ENCODE results near the gene ACVR2B.

Gene ACVR2B

DNA sequence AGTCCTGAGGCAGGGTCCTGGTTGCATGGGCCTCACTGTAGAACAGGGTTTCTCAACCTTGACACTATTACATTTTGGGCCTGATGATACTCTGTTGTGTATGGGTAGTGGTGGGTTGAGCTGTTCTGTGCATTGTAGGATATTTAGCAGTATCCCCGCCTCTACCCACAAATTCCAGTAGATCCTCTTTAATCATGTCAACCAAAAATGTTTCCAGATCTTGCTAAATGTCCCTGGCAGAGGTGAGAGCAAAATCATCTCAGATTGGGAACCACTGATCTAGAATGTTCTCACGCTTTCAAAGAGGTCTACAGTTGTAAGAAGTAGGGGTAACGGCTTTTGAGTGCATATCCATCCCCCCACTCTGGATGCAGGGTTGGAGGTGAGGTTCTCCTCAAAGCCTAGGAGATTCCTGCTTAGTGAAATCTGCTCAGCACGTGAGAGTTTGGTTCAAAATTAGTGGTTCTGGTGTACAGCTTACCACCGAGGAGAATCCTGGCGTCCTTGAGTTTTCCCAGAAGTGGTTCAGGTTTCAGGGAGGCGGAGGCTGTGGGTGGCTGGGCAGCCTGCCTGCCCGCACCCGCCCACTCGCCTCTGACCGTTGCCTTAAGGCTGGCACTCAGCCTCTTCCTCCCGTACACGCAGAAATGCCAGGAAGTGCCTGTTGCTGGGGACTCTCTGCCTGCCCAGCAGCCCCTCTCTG is 5.3 kb downstream of the ACVR2B start:
- DNase-seq (ENCODE audit: low read depth) = no peak

DNA sequence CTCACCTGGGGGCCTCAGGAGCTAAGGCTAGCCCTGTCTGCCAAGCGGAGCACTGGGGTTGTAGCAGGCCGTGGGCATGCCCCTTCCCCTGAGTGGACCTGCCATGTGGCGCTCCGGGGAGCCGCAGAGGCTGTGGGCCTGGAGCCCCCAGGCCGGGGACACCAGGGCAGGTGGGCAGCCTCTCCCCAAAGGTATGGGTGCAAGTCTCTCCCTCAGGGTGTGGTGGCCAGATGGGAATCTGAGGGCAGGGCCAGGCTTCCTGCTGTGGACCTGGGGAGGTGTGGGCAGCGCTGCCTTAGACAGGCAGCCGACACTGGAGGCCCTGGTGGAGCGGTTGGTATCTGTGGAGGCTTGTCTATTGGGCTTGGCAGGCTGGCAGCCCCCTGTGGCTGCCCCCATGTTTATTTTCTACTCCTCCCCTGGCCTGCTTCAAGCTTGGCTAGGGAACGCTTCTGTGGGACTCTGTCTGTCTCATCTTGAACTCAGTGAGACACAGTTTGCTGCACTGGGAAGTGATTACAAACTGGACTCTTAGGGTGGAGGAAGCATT is 5.9 kb downstream of the ACVR2B start:
- DNase-seq (ENCODE audit: low read depth) = no peak

DNA sequence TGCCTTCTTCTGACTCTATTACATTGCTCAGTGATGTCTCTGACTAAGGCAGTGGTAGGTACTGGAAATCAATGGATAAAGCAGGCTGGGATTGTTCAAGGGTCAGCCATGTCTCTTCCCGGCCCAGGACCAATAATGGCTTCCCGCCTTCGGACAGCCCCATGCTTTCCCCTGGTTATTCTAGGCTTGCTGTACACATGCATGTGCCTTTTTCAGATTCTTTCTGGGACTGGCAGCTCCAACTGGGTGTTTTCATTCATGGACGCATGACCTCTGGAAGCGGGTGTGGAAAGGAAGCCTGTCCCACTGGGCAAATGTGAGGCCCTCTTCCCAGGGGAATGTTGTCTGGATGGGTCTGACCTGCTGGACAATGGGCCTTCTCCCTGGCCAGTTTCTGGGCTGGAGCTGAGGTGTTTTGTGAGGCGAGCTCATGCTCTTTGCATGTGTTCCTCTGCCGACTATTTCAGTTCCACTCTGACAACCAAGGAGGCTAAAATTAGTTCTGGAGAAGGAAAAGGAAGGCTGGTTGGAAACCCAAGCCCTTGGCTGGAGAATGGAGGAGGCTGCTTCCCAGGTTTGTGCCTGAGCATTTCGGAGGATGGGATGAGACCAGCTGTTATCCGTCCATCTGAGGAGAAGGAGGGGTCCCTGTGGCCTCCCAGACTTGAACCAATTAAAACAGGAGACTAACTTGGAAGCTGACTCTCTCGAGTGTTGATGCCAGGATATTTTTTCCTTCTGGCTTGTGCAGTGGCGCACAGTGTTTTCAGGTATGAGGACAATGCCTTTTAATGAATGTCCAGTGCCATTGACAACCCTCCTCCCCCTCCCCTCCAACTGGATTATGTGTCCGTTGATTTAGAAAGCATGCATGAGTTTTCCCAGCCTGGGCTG is 6.9 kb downstream of the ACVR2B start:
- no peak for DNase-seq (ENCODE audit: low read depth)

DNA sequence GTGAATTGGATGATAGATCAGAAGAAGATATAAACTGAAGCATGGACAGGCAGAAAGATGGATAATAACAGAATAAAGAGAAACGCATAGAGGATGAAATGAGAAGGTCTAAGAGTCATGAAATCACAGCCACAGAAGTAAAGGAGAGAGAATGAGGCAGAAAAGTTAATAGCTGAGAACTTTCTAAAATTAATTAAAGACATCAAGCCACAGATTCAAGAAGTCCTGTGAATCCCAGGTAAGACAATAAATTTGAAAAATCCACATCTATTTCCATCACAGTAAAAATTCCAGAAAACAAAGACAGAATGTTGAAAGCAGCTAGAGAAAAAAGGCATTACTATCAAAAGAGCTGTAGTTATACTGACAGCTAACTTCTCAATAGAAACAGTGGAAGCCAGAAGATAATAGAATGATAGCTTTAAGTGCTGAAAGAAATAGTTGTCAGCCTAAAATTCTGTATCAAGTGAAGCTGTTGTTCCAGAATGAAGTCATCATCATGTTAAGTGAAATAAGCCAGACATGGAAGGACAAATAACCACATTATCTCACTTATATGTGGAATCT is 12.0 kb downstream of the ACVR2B start:
- no peak for DNase-seq (ENCODE audit: low read depth)

DNA sequence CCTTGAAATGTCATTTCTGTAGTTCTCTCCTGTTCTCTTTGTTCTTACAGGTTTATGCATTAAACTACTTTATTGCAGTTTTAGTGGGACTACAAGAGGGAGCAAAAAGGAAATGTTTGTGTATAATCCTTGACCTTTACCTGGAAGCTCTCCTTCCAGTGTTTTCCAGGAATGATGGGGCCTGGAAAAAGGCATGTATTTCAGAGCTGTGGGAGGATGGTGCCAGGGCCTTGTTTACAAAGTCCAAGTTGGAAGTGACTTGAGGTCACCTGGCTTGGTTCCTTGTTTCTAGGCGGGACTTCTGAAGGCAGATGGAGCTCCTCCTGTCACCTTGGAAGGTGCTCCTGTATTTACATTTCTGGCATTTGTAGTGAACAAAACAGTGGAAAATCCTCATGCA is 15.1 kb downstream of the ACVR2B start:
- DNase-seq (ENCODE audit: low read depth) = no peak

DNA sequence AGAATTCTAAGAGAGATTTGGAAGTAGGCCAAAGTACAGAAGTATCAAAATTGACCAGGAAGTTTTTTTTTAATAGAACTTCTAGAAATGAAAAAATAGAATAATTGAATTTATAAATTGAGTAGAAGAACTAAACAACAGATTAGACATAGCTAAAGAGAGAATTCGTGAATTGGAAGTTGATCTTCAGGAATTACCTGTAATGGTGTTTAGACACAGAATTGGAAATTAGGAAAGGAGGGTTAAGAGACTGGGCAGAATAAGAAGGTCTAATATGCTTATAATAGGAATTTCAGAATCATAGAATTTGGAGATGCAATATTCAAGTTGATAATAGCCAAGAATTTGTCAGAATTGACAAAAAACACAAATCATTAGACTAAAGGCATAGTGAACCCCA is 16.2 kb downstream of the ACVR2B start:
- no peak for DNase-seq (ENCODE audit: low read depth)

DNA sequence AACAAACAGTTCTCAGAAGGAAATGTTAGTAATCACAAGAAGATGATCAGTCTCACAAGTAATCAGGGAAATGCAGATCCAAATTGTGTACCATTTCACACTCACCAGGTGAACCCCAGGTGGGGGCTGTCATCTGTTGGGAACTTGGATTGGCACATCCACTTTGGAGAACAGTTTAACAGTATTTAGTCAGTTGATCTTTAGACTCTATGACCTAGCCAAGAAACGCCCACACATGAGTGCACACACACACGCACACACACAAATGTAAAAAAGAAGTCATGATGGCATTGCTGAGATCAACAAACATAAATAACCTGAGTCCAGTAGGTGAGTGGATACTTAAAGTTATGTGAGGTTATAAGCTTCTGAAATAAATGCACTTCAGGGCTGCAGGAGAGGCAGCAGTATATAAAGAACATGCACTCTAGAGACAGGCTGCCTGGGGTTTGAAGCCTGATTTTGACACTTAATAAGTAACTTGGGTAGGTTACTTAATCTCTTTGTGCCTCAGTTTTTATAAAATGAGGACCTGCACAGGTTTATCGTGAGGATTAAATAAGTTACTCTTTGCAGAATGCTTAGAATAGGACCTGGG is 17.7 kb downstream of the ACVR2B start:
- DNase-seq (ENCODE audit: low read depth) = no peak

DNA sequence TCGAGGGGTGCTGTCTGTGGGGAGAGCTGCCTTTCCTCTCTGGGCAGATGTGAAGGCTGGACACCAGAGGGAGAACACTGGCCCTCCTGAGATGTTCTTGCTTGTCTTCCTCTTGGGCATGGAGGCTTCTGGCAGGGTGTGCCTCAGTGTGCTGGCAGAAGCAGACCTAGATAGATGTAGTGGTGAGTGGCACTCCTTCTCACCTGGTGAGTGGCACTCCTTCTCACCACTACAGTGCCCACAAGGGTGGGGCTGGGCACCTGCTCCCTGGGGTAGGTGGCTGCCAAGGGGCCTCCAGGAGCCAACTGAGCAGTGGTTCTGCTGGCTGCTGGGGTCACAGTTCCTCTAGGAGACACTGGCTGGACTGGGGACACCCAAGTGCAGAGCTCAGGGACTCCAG is 18.7 kb downstream of the ACVR2B start:
- DNase-seq (ENCODE audit: low read depth) = no peak

DNA sequence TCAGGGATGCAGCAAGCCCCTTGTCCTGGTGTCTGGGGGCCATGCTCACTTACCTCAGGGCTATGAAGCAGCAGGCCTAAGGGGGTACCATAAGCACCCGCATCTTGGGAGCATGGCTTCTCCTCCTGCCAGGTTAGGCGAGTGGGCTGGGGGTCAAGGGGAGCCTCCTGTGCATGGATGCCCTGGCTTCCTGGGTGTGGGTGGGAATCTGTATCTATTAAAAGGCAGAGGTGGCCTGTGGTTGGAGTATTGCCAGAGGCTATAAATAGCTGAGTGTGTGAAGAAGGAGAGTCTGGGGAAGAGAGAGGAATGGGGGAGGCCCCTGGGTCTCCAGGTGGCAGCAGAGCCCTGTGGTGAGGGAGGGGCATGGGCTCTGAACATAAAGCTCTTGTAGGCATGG is 19.5 kb downstream of the ACVR2B start:
- DNase-seq (ENCODE audit: low read depth) = no peak

DNA sequence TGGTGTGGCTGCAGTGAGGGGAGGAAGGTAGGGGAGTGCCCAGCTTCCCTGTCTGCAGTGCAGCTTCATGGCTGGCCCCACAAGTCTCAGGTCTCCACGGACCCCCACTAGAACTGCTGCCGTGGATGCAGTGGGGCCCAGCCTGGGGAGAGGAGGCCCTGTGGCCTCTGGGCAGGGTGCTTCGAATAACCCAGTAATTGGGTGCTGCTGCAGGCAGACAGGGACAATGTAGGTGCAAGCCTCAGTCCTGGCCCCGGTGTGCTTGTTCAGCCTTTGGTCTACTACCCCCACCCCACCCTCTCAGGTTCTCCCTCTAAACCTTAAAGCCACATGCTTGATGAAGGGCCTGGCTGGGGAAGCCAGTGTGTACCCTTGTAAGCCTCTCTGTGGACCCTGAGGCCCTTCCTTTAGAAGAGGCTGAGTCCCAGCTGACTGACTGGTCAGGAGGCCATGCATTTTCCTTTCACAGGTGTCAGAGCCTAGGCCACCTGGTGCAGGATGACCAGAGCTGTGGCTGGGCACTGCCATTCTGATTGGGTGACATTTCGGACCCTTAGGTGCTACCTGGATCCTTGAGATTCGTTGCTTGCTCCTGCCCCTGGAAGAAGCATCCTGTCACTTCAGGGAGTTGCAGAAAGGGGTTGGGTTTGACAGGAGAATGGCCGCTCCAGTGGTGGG is 21.4 kb downstream of the ACVR2B start:
- no peak for DNase-seq (ENCODE audit: low read depth)

DNA sequence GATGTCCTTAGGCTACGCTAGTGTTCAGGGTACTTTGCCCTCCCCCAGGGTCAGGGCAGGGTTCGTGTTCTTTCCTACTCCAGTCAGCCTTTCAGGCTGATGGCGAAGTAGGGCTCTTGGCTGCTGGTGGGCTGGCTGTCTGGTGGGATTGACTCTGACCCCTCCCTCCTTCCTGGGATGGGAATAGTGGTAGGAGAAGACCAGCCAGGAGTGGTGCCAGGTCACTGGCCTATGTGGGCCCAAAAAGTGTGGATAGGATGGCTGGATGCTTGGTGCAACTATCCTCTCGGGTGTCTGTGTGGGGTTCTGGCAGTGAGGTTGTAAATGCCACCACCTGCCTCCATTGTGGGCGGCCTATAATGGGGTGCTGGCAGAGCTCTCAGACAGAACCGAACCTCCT is 22.0 kb downstream of the ACVR2B start:
- DNase-seq (ENCODE audit: low read depth) = no peak

DNA sequence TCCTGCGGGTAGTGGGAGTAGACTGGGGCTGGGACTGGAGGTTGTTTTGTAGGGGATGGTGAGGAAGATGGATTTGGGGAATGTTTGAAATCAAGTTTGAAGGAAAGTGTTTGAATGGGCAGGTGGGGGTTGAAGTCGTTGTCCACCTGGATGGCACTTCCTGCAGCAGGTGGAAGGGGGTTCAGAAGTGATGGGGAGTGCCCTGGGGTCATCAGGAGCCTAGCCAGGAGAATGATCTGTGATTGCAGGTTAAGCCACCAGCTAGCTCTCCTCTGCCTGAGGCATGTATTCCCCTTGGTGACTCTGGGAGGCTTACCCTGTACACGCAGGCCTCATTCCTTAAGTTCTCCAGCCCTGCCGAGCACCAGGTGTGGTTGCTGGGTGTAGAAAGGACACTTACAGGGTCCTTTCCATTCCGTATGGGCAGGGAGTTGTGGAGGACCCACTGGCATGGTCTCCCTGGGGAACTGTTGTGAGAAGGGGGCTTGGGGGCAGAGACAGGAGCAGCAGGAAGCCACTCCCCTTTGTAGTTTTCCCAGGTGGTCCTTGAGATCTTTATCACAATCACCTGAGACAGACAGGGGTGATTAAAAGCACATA is 22.6 kb downstream of the ACVR2B start:
- no peak for DNase-seq (ENCODE audit: low read depth)

DNA sequence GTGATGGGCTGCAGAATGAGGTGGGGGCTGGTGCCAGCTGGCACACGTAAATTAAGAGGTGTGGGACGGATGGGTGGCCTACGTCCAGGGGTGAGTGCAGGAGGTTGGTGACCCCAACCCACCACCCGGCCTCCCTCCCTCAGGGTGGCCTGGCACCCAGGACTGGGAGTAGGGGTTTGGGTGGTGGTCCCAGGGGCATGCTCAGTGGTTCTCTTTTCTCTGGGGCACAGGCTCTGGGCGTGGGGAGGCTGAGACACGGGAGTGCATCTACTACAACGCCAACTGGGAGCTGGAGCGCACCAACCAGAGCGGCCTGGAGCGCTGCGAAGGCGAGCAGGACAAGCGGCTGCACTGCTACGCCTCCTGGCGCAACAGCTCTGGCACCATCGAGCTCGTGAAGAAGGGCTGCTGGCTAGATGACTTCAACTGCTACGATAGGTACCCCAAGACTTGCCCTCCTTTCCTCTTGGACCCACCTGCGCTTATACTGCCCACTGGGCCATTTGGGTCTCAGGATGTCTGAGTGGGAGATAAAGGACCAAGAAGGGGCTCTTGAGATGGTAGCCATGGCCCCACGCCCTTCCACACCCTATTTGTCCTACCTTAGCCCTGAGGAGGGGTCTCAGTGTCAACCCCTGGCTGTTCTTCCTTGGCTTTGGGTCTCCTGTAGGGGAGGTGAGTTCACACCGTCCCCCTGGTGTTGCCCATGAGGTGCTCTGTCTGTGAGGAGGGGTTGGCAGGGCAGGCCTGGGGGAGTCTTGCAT is 23.5 kb downstream of the ACVR2B start:
- DNase-seq (ENCODE audit: low read depth) = no peak

DNA sequence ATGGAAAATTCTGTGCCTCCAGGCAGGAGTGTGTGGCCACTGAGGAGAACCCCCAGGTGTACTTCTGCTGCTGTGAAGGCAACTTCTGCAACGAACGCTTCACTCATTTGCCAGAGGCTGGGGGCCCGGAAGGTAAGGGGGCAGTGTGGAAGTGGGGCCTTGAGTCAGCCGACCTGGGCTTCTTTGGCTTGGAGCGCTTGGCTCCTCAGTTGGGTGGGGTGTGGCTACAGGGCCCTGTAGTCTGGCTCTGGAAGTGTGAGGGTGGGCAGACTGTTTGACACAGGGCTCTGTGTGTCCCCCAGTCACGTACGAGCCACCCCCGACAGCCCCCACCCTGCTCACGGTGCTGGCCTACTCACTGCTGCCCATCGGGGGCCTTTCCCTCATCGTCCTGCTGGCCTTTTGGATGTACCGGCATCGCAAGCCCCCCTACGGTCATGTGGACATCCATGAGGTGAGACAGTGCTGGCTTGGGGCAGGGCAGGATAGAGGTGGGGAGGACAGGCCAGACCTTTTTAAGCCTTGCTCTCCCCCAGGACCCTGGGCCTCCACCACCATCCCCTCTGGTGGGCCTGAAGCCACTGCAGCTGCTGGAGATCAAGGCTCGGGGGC is 24.3 kb downstream of the ACVR2B start:
- no peak for DNase-seq (ENCODE audit: low read depth)

DNA sequence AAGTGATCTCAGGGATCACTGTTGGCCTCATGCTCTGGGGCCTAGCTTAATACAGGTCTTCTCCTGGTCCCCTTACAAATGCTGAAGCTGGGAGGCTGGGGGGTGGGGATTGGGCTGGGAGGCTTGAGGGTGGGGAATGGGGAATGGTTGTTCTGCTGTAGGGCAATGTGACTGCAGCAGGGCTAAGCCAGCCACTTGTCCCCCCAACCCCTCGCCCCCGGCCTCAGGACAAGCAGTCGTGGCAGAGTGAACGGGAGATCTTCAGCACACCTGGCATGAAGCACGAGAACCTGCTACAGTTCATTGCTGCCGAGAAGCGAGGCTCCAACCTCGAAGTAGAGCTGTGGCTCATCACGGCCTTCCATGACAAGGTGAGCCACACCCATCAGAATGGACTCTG is 25.2 kb downstream of the ACVR2B start:
- DNase-seq (ENCODE audit: low read depth) = no peak

DNA sequence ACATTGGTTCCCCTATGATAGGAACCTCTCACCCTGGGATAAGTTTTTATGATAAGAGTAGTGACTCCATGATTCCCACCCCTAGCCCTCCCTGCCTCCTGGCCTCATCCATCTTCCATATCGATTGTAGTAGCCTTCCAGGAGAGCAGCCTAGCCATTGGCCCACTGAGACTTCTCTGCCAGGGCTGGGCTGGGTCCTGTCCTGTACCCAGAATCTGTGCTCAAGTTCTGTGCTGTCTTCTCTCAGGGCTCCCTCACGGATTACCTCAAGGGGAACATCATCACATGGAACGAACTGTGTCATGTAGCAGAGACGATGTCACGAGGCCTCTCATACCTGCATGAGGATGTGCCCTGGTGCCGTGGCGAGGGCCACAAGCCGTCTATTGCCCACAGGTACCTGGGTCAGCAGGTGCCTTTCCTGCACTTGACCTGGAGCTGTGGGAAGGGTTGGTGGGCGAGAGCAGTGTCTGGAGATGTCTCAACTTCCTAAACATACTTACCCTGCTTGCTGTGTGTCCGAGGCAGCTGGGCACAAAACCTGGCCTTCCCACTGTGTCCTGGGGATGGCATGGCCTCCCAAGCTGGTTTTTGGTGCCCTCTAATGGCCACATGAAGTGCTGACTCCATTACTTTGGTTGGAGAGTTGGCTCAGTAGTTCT is 25.9 kb downstream of the ACVR2B start:
- DNase-seq (ENCODE audit: low read depth) = no peak

DNA sequence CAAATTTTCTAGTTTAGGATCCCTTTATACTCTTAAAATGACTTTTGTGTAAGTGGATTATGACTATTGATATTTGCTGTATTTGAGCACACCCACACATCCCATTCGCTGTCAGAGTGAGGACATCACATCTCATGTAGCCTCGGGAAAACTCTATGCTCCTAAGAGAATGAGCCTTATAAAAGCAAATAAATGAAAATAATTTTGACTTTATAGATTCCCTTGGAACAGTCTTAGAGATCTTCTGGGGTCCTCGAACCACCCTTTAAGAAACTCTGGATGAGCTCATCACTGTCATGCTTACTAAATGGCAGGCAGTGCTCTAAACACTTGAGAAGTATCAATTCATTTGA is 26.4 kb downstream of the ACVR2B start:
- no peak for DNase-seq (ENCODE audit: low read depth)

DNA sequence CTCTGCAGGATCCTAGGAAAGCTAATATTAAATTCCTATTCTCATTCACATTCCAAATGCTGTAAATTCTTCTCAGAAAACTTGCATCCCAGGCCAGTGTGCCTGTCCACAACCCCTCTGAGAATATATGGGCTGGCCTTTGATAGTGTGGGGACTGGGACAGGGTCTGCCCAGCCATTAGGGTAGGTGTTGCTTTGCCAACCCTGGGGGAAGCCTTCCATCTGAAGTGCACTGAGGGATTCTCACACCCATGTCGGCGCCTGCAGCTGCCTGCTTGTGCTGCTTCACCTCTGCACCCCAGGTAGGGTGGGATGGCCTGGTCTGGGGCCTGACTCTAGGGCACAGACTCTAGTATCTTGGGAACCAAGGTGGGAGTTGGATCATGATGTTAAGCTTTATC is 27.2 kb downstream of the ACVR2B start:
- no peak for DNase-seq (ENCODE audit: low read depth)

DNA sequence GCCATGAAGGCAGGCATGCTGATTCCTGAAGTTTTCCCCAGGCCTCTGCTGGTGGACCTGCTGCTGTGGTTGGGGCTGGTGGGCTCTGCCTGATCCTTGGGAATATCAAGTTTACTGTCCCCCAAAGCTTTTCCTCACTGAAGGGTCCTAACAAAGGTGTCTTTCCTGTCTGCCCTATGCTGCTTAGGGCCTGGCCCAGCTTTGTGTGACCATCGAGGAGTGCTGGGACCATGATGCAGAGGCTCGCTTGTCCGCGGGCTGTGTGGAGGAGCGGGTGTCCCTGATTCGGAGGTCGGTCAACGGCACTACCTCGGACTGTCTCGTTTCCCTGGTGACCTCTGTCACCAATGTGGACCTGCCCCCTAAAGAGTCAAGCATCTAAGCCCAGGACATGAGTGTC is 29.3 kb downstream of the ACVR2B start:
- no peak for DNase-seq (ENCODE audit: low read depth)

DNA sequence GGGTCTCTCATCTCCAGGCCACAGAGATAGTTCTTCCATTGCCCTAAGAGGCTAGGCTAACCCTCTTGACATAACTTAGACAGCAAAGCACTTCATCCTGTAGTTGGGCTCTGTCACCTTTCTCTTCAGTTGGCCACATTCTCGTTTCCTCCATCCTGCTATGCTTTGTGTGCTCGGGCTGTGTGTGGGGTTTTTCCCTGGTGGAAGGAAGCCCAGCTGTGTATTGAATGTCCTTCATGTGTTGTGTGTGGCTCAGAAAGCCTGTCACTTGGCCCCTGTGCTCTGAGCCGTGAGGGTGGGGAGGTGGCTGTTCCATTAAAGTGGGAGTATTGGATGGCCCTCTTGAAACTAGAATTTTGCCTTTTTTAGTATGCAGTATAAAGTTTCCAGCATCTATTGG is 33.6 kb downstream of the ACVR2B start:
- no peak for DNase-seq (ENCODE audit: low read depth)

Measured in stimulated activated CD8-positive, alpha-beta memory T cell treated with anti-CD3 and anti-CD28 coated beads, Interleukin-4, amount 100 ng/mL, for 24 hours (primary cell).